Stimulated activated CD4-positive, alpha-beta T cell treated with anti-CD3 and anti-CD28 coated beads, Interleukin-15, amount 100 ng/mL, for 24 hours (primary cell): ENCODE measurements around the gene TBC1D32.
"Not testable (repeated sequence)": the region's sequence is repeated elsewhere in the genome, so short reads cannot be mapped to it uniquely, and the experiment has no call there.

Experiments used
- DNase-seq: peaks from one replicate; pipeline ENCODE4 v3.0.0-alpha.2; 2020

Gene TBC1D32

DNA sequence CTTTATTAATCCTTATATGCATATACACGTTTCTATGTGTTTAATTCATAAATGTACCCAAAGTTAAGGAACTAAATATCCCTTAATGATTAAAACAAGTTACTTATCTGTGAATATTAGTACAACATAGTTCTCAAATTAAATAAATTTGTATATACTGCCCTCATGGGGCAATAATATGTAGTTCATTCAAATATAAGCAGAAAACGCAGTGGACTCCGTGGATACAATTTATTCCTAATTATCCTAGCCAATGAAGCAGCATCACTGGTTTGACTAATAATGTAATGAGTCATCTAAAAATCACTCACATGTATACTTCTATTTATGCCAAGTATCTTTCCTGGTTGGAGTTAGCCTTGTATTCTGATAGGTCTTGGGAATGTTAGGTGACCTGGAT lies 111.6 kb downstream of the TBC1D32 start:
- DNase-seq = no peak

DNA sequence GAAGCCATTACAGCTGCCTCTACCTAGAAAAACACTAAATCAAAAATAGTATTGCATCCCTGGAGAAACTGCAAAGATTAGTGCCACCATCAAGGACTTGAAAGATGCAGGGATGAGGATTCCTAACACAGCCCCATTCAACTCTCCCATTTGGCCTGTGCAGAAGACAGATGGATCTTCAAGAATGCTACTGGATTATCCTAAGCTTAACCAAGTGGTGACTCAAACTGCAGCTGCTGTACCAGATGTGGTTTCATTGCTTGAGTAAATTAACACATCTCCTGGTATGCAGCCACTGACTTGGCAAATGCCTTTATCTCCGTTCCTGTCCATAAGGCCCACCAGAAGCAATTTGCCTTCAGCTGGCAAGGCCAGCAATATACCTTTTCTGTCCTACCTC lies 117.4 kb downstream of the TBC1D32 start:
- no peak for DNase-seq

DNA sequence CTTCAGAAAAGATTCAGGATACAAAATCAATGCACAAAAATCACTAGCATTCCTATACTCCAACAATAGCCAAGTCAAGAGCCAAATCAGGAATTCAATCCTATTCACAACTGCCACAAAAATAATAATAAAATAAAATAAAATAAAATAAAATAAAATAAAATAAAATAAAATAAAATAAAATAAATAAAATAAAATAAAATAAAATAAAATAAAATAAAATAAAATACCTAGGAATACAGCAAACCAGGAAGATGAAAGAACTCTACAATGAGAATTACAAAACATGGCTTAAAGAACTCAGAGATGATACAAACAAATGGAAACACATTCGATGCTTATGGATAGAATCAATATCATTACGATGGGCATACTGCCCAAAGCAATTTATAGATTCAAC lies 120.9 kb downstream of the TBC1D32 start:
- not testable (repeated sequence) for DNase-seq

DNA sequence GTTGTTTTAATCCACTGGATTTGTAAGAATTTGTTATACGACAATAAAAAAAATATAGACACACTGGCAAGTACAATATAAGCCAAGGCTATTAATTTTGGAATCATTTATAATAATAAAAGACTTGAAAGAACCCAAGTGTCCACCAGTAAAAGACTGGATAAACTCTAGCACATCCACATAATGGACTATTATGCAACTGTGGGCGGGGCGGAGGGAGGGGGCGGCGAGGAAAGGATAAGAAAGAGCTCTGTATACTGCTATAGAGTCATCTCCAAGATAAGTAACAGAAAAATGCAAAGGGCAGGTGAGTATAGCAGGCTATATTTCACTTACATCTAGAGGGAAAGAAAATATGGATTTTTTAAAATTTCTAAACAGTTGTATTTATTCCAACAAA lies 123.3 kb downstream of the TBC1D32 start:
- DNase-seq = no peak

DNA sequence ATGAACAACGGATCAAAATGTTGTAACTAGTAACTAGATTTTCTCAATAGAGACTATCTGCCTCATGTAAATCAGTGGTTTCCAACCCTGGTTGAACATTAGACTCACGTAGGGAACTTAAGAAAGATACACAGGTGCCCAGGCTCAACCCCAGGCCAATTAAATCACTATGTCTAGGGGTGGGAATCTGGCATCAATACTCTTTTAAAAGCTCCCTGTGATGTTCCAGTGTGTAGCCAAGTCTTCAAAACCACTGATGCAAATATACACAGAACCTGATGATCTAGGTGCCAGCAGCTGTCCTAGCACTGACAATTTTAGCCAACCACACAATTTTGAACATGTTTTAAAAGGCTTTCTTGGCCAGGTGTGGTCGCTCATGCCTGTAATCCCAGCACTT lies 128.7 kb downstream of the TBC1D32 start:
- no peak for DNase-seq

DNA sequence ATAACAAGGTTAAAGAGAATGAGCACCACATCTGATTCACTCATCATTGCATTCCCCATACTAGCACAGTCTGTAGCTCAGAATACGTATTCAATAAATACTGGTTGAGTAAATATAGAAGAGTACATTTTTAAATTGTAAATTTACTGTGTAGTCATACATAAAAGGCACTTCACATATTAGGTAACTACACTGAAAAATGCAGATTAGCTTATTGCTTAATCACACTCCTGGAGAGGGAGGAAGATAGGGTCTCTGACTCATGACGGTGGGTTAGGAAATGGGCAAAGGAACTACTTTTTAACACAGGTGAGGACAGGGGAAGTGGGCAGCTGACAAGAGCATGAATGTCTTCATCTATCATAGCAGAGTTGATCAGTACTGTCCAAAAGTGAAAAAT lies 133.2 kb downstream of the TBC1D32 start:
- DNase-seq = no peak

DNA sequence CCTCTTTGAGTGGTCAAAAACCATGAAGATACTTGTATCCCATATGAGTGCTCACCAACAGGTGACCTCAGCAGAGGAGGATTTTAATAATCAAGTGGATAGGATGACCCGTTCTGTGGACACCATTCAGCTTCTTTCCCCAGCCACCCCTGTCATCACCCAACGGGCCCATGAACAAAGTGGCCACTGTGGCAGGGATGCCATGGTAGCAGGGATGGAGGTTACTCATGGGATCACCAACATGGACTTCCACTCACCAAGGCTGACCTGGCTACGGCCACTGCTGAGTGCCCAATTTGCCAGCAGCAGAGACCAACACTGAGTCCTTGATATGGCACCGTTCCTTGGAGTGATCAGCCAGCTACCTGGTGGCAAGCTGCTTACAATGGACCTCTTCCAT lies 138.2 kb downstream of the TBC1D32 start:
- DNase-seq = not testable (repeated sequence)

DNA sequence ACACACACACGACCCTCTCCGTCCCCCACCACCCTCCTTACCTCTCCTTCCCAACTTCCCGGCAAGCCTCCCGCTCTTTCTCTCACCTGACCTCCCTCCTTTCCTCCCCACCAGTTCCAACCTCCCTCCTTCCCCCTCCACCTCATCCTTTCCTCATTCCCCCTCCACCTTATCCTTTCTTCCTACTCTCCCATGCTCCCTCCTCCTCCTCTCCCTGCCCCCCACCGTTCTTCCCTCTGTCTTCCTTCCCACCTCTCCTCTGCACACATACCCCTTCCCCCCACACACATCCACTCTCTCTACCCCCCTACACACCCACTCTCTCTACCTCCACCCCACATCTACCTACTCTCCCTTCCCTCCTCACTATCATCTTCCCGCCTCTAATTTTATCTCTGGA lies 144.2 kb downstream of the TBC1D32 start:
- no peak for DNase-seq

DNA sequence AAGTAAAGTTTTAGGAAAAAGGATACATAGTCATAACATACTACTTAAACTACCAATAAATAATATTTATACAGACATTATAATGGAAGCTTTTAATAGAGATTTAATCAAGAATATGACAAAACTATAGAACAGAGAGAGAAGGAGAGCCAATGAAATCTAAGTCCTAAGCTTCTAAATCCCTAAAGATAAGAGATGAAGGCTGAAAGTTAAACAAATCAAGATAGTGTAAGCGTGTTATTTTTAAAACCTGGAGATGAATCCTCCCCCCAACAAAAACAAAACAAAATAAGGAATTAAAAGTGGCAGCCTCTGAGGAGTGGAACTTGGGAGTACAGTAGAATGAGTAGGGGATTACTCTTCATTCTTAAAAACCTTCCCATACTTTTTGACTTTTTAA lies 145.9 kb downstream of the TBC1D32 start:
- DNase-seq = no peak

DNA sequence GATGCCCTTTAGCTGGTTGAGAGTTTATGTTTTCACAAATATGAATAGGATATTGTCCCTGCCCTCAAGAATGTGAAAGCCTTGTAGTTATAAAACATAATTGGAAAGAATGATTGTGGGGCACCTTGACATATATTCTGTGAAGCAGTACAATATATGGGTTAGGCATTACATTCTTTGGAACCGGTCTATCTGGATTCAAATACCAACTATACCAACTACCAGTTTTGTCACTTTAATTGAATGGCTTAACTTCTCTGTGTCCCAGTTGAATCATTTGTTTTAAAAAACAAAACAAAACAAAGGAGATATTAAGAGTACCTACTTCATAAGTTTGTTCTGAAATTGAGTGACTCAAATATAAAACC lies 146.5 kb downstream of the TBC1D32 start:
- no peak for DNase-seq

DNA sequence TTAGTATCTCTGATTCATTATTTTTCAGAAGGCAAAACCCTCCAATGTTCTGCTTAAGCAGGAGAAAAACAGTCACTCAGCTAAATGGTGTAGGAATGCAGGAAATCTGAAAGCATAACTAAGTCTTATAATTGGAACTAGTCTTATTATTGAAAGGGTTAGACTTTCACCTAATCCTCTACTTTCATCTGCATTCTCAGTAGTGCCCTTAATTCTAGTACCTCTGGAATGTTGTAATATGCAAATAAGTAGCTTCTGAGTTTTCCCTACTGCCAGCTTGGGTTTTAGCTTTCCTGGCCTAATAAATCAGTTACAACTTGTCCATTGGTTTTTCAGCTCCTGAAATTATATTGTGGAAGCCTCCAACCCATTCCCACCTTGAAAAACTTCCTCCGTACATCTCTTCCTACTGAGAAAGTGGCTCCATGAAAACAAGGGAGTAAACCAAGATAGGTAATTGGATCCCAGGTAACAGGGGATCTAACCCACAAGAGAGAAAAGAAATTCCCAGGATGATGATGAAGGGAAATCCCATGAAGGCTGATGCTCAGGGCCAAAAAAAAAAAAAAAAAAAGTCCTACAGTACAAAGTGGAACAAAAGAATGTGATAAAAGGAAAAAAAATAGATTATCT lies 147.0 kb downstream of the TBC1D32 start:
- no peak for DNase-seq

DNA sequence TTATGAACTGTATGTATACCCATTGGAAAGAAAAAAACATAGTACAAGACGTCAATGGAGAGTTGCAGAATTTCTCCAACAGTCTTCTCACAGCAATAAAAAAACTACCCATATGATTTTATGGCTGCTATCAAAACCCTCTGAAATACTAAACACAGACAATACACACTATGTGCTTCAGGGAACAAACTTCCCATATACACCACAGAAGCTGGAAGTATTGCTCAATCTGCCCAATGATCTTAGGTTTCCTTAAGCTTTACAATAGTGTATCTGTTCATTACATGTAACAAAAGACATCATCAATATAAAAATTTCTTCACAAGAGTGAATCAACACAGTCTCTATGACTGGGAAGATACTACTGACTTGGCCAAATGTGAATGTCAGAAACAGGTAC lies 150.5 kb downstream of the TBC1D32 start:
- no peak for DNase-seq

DNA sequence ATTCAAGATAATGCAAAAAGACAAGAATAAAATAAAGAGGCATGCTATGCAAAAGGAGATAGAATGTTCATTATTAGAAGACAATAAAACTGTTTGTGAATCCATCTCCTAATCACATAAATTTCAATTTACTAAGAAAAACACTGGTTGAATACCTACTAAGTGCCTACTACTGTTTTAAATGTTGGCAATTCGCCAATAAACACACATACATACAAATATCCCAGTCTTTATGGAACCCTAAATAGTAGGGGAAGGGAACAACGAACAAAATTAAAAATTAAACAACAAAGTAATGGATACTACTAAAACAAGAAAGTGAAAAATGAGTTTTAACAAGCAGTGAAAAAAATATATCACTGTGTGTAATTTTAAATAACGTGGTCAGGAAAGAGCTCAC lies 158.5 kb downstream of the TBC1D32 start:
- DNase-seq = no peak

DNA sequence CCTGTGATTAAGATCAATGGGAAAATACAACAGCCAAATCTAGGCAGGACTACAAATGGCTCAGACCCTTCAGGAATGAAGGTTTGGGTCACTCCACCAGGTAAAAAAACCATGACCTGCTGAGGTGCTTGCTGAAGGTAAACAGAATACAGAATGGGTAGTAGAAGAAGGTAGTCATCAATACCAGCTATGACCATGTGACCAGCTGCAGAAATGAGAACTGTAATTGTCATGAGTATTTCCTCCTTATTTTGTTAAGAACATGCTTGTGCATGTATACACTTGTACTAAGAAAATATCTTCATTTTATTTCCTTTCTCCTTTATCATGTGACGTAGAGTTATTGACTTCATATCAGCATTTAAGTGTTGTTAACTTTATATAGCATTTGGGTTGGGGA lies 161.8 kb downstream of the TBC1D32 start:
- DNase-seq = not testable (repeated sequence)

DNA sequence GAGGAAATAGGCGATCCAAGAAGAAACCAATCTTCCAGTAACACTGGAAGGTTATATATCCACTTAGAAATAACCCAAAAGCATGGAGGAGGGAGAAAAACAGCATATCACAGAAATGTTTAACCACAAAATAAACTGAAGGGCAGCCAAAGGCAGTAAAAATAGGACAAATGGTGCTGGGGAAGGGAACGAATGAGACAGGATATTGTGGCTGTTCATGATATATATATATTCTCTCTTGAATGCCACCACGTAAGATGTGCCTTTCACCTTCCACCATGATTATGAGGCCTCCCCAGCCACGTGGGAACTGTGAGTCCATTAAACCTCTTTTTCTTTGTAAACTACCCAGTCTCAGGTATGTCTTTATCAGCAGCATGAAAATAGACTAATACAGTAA lies 162.4 kb downstream of the TBC1D32 start:
- DNase-seq = no peak

DNA sequence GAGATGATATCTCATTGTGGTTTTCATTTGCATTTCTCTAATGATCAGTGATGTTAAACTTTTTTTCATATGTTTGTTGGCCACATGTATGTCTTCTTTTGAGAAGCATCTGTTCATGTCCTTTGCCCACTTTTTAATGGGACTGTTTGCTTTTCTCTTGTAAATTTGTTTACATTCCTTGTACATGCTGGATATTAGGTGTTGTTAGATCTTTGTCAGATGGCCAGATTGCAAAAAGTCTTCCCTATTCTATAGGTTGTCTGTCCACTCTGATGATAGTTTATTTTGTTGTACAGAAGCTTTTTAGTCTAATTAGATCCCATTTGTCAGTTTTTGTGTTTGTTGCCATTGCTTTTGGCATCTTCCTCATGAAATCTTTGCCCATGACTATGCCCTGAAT lies 172.4 kb downstream of the TBC1D32 start:
- no peak for DNase-seq

DNA sequence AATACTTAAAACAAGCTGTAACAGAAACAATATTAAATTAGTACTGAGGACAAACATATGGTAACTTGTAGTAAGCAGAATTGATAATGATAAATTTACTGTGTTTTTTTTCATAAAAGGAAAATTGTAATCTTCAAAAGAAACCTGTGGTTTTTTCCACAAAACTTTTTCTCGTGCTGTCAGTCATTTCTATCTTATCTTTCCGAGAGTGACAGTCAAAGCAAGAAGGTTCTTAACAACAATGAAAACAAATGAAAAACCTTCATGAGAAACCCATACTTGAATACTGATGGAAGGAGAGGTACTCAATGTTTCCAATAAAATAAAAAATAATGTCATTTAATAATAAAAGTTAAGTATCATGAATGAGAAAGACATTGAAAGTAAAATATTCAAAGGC lies 174.0 kb downstream of the TBC1D32 start:
- DNase-seq = no peak

DNA sequence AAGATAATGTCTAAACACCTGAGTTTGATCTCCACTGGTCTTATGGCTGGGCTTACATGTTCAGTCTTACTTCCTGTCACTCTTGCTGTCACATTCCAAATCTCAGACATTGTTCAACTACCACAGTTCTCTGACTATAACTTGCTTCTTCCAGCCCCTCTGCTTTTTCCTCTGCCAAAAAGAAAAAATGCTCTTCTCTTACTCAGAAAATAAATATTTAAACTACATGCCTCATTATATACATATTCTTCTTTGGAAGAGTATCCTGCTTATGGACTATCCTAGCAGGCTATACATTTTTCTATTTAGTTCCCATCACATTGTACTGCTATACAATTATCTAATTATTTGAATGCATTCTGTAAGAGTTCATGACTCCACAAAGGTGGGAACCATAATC lies 175.4 kb downstream of the TBC1D32 start:
- DNase-seq = no peak

DNA sequence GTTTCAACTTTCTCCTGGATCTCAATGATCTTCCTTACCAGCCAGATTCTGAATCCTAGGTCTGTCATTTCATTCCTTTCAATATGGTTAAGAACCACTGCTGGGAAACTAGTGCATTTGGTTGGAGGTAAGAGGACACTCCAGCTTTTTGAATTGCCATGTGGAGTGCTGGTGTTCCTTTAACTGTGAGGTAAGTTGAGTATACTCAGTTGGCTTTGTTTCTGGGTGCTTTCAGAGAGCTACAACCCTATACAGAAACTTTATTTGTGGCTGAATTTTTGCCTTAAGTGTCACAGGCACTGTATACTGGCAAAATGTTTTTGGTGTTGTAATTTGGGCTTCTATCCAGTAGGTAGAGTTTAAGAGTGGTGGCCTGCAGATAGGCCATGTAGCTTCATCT lies 175.8 kb downstream of the TBC1D32 start:
- no peak for DNase-seq

DNA sequence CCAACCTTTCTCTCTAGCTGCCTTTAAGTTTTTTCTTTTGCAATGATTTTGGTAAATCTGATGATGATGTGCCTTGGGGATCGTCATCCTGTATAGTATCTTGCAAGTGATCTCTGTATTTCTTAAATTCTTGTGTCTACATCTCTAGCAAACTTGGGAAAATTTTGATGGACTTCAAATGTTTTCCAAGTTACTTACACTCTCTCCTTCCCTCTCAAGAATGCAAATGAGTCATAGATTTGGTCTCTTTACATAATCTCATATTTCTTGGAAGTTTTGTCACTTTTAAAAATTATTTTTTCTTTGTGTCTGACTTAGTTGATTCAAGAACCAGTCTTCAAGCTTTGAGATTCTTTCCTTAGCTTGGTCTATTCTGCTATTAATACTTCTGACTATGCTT lies 176.4 kb downstream of the TBC1D32 start:
- DNase-seq = no peak

DNA sequence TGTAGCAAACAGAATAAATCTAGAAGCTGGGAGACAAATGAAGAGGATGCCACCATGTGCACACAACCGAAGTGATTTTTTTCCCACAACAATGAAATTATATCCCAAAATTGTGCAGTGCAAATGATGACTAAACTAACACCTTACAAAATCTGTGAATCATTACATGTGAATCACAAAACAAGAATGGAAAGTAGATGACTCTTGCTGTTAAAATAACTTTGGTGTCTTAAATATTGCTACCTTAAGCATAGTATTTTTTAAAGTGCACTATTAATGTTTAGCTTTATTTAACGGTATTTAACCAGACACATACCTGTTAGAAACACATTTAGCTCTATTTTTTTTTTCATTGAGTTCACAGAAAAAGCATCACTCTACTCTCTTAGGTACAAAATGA lies 190.8 kb downstream of the TBC1D32 start:
- DNase-seq = no peak

DNA sequence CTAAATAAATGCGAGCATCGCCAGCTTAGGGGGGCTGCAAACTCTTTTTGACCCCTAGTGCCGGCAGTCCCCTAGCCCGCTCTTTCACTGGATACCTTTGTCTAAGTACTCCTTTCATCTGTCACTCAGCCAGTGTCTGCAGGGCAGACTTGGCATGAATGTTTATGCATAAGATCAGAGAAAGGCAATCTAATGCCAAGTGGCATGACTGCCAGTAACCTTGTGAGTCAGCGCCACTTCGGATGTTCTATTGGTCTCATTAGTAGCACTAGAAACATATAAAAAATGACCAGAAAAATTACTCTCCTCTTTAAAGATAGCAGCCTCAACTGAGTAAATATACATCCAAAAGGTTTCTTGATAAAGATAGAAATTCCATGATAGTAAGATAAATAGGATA lies 192.2 kb downstream of the TBC1D32 start:
- DNase-seq = no peak

DNA sequence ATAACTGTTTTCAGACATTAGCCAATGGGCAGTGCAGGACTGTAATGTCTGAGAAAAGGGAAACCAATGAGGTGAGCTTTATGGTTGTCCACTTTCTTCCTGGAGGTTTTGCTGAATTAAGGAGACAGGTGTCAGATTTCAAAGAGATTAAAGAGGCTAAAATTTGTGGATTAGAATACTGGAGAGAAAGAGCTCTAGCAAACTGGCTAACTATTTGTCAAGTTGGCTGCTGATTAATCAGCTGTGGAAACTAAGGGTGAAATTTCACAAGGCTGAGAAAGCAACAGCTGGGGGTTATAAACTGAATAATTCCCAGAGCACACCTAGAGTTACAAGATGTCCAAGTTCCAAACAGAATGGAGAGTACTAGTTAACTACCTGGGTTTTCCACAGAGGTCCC lies 198.9 kb downstream of the TBC1D32 start:
- no peak for DNase-seq

DNA sequence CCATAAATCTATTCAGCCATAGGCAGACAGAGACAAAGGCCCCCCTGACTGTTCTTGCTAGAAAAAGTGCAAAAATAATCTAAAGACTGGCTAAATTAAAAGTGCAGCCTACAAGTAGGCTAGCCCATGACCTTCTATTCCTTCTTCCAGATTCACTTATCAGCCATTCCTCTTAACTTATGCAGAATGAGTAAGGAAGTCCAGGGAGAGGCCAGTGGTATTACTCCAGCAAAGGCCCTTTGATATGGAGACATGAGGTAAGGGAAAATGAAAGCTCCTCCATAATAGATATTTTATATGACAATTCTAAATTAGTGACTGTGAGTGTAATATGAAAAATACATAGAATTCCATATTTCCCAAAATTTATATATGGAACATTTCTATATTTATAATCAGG lies 199.4 kb downstream of the TBC1D32 start:
- no peak for DNase-seq

DNA sequence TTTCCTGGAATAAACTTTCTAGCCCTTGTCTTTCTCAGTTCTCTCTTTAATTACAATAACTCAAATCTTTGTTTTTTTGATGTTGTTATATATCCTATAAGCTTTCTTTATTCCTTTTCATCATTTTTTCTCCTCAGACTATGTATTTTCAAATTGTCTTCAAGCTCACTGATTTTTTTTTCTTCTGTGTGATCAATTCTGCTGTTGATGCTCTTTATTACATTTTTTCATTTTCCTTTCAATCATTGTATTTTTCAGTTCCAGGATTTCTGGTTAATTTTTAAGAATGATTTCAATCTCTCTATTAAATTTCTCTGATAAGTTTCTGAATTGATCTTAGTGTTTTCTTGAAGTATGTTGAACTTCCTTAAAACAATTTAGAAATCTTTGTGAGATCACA lies 209.7 kb downstream of the TBC1D32 start:
- DNase-seq = no peak

DNA sequence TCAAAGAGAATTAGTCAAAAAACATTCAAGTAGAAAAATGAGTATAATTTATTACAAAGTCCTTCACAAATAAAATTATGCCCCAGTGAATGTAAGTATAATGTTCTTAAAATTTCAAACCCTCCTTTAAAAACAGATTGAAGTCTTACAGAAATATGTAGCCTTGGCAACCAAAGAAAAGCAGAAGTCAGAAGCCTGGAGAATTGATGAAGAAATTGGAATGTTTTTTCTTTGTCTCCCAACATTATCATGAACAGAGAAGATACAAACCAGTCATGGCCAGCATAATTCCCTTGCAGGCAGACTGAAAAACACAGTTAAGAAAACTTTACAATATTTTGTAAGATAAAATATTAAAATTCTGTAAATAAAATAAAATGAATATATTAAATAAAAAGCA lies 221.9 kb downstream of the TBC1D32 start:
- DNase-seq = no peak
